K562 (cell line): ENCODE data around the gene SLC30A10. TPM values are rescaled to one million over a fixed set of nuclear protein-coding genes. Genes with fewer than 3 reads are reported as not detected.
A peak's percentile ranks its signal among the peaks of the same experiment; 100 is the strongest.

ENCODE experiments used
- CEBPG ChIP-seq, 3 experiments: fragments of 200-800 bp in 1 of 3; sonication (Bioruptor generic) in 1 of 3; sonication (generic) in 1 of 3; formaldehyde crosslinking in 1 of 3; IDR thresholded peaks in 2 of 3; conservative IDR thresholded peaks in 1 of 3; 2 replicates each; pipeline versions ENCODE4 v1.6.1 to v1.8.0; 2016 to 2022; ENCODE audit warnings: missing compliant biosample characterization in 2 of 3, missing genetic modification characterization in 2 of 3, mild to moderate bottlenecking in 1 of 3, missing genetic modification reagents in 1 of 3
- CREB3 ChIP-seq: fragments of 450-650 bp; conservative IDR thresholded peaks from 2 replicates; pipeline ENCODE4 v1.6.1; 2016; ENCODE audit warnings: missing genetic modification characterization, low read depth, mild to moderate bottlenecking, missing compliant biosample characterization, moderate library complexity
- FOXK2 ChIP-seq, 2 experiments: fragments of 450-650 bp; IDR thresholded peaks in 1 of 2; conservative IDR thresholded peaks in 1 of 2; 2 replicates each; pipeline ENCODE4 v1.6.1; 2016; ENCODE audit warnings: low read depth in 2 of 2, mild to moderate bottlenecking in 1 of 2
- GABPB1 ChIP-seq: sonication (generic); formaldehyde crosslinking; IDR thresholded peaks from 2 replicates; pipeline ENCODE4 v1.8.0; 2022; ENCODE audit warnings: mild to moderate bottlenecking, missing genetic modification reagents
- RCOR1 ChIP-seq, 2 experiments: IDR thresholded peaks; 2 replicates each; pipeline ENCODE4 v1.6.1; 2012; ENCODE audit warnings: low read depth in 2 of 2, low read length in 2 of 2, borderline replicate concordance in 1 of 2, improper control_type of control experiment in 1 of 2
- ZNF512 ChIP-seq: IDR thresholded peaks from 2 replicates; pipeline ENCODE4 v1.6.1; 2016; ENCODE audit warnings: missing genetic modification characterization, missing compliant biosample characterization
- polyA plus RNA-seq, 8 experiments: library from polyadenylated mRNA; depleted of rRNA in 4 of 8; stranded (reverse) in 5 of 8; unstranded in 3 of 8; fragments of >200 nt; fragmentation: Nextera tagmentation in 2 of 8; fragmentation: Illumina TruSeq in 1 of 8; extraction: Ambion mirVana in 2 of 8; extraction: Trizol in 1 of 8; gene quantifications; 2 replicates each; pipeline versions ENCODE4 v1.2.1 to v1.2.3, GENCODE V29; 2011 to 2014; ENCODE audit warnings: inconsistent platforms in 1 of 8, missing spikeins in 1 of 8
- total RNA-seq, 7 experiments: library from RNA; depleted of rRNA in 6 of 7; stranded (reverse); fragments of >200 nt in 6 of 7; fragmentation: Illumina TruSeq in 2 of 7; extraction: Trizol in 2 of 7; gene quantifications; 2 replicates each; pipeline versions ENCODE4 v1.2.1 to v1.2.3, GENCODE V29; 2011 to 2021; ENCODE audit warnings: low replicate concordance in 1 of 7

The SLC30A10 gene
- total and polyA plus RNA-seq, 9 of the 15 experiments (the other 6 are each of a cell fraction or from before 2014, with no cell fraction given), result 2.6 to 11.3 (median 7.1) TPM

GRCh38 chr1:219927298-219927955 lies 930 bp downstream of the SLC30A10 start (continued):
- TF ChIP-seq CREB3 (tag), result no peak
- TF ChIP-seq FOXK2 (conservative IDR thresholded peaks at IDR 0.05 in 1 of 2, IDR thresholded peaks at IDR 0.05 in 1 of 2; ENCODE audit: low read depth in 2 of 2), result 0 out of 4 replicates have a peak, but pooled peaks of 1 of the 2 experiments have one; percentile 11
- peak; percentile 90 for TF ChIP-seq ZNF512
- TF ChIP-seq CEBPG (CRISPR knock-in tag; IDR thresholded peaks at IDR 0.05), result peak; percentile 54; the same call in 1 of the 2 replicates
- TF ChIP-seq CEBPG (tag; conservative IDR thresholded peaks at IDR 0.05 in 1 of 2, IDR thresholded peaks at IDR 0.05 in 1 of 2), result peak in 1 of 2 experiments; percentile 41; a peak in 1 of 4 replicates
- no peak for TF ChIP-seq RCOR1 (IDR thresholded peaks at IDR 0.05; ENCODE audit: borderline replicate concordance in 1 of 2, low read depth in 2 of 2, low read length in 2 of 2)
- TF ChIP-seq GABPB1, result 0 out of 2 replicates have a peak, but pooled peaks have one; percentile 0
